NCI-H187 (cell line): ENCODE measurements around the gene ARHGAP24.
"Not testable (repeated sequence)": the region's sequence is repeated elsewhere in the genome, so short reads cannot be mapped to it uniquely, and the experiment has no call there.

ENCODE experiments used
- DNase-seq, 2 experiments: peaks; one replicate each; lab custom pipeline; 2025; lab: John Stamatoyannopoulos, UW

The ARHGAP24 gene

GRCh38 chr4:85656759-85657505, 182.0 kb downstream of the ARHGAP24 start:
- DNase-seq = no peak

GRCh38 chr4:85658766-85659439, 184.0 kb downstream of the ARHGAP24 start:
- no peak for DNase-seq

GRCh38 chr4:85659610-85660218, 184.8 kb downstream of the ARHGAP24 start:
- DNase-seq = no peak

- not testable (repeated sequence) for DNase-seq
These were observed 191.7 kb downstream of the ARHGAP24 start for GRCh38 chr4:85666625-85667024.

GRCh38 chr4:85669204-85669603, 194.3 kb downstream of the ARHGAP24 start:
- no peak for DNase-seq

GRCh38 chr4:85669992-85670548, 195.1 kb downstream of the ARHGAP24 start:
- no peak for DNase-seq

- no peak for DNase-seq
These were observed 196.2 kb downstream of the ARHGAP24 start for GRCh38 chr4:85671120-85671519.

- DNase-seq = no peak
These were observed 197.2 kb downstream of the ARHGAP24 start for GRCh38 chr4:85672116-85672515.

GRCh38 chr4:85672959-85673358, 198.0 kb downstream of the ARHGAP24 start:
- no peak for DNase-seq

GRCh38 chr4:85673540-85673939, 198.6 kb downstream of the ARHGAP24 start:
- no peak for DNase-seq

GRCh38 chr4:85675076-85676049, 200.4 kb downstream of the ARHGAP24 start:
- DNase-seq = no peak

- DNase-seq = no peak
These were observed 201.1 kb downstream of the ARHGAP24 start for GRCh38 chr4:85676050-85676425.

GRCh38 chr4:85676850-85677590, 202.1 kb downstream of the ARHGAP24 start:
- DNase-seq = no peak

- DNase-seq = no peak
These were observed 206.3 kb downstream of the ARHGAP24 start for GRCh38 chr4:85681221-85681657.

GRCh38 chr4:85681921-85682320, 207.0 kb downstream of the ARHGAP24 start:
- DNase-seq = no peak

- no peak for DNase-seq
These were observed 207.4 kb downstream of the ARHGAP24 start for GRCh38 chr4:85682391-85682790.

GRCh38 chr4:85684676-85685075, 209.7 kb downstream of the ARHGAP24 start:
- DNase-seq = no peak

GRCh38 chr4:85686398-85686797, 211.4 kb downstream of the ARHGAP24 start:
- DNase-seq = no peak

- no peak for DNase-seq
These were observed 213.2 kb downstream of the ARHGAP24 start for GRCh38 chr4:85688055-85688740.

GRCh38 chr4:85696661-85697060, 221.7 kb downstream of the ARHGAP24 start:
- no peak for DNase-seq
